HG02840 (cell line): ENCODE measurements around the gene ZSCAN5A.
"Not testable (repeated sequence)": the region's sequence is repeated elsewhere in the genome, so short reads cannot be mapped to it uniquely, and the experiment has no call there.

Source experiments
- ATAC-seq: cut with Tn5 transposase; IDR thresholded peaks from one replicate; pipeline ENCODE4 v1.9.1; 2021; ENCODE audit warnings: mild to moderate bottlenecking, moderate library complexity, moderate number of reproducible peaks; ENCODE audit not compliant: unreplicated experiment, low FRiP score

The ZSCAN5A gene

DNA sequence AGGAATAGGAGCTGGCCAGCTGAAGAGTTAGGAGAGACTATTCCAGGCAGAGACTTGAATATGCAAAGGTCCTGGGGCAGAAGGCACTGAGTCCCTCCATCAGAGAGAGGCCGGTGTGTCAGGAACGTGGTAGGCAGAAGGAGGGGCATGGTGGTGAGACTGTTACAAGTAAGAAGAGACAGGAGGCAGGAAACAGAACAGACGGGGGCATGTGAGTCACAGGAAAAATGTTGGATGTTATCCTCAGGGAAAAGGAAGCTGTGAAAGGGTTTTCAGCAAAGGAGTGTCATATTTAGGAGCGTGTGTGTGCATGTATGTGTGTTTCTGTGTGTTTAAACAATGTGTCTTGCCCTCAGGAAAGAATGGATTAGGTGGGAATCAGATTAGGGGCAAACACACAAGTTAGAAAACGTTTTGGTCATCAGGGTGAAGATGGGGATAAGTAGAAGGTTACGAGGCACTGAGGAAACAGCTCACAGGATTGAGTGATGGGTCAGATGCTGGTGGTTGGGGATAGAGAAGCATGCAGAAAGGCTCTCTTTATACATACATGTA lies 41.0 kb downstream of the ZSCAN5A start:
- ATAC-seq, result no peak

- ATAC-seq, result no peak
Observed at GRCh38 chr19:56272161-56272798, 42.4 kb downstream of the ZSCAN5A start, which contains the start of gene EDDM13. EDDM13 (plus strand) TSS chr19:56272748; CDS start chr19:56272835, 87 bp downstream.

DNA sequence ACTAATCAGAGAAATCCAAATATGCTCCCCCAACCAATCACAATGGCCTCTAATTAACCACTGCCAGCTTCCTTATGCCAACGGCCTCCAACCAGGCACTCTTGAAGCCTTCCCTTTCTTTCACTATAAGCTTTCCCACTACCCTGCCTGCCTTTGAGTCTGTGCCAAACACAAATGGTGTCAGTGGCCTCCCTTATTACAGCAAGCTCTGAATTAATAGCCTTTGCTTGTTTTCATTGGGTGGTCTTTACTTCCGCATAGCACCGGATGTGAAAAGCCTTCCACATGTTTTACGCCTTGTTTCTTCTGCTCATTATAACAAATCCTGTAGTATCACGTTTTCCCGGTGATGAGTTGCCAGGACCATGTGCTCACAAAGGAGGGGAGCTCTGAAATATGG lies 43.5 kb downstream of the ZSCAN5A start:
- no peak for ATAC-seq

- no peak for ATAC-seq
Observed at GRCh38 chr19:56270676-56271075, 44.0 kb downstream of the ZSCAN5A start.

DNA sequence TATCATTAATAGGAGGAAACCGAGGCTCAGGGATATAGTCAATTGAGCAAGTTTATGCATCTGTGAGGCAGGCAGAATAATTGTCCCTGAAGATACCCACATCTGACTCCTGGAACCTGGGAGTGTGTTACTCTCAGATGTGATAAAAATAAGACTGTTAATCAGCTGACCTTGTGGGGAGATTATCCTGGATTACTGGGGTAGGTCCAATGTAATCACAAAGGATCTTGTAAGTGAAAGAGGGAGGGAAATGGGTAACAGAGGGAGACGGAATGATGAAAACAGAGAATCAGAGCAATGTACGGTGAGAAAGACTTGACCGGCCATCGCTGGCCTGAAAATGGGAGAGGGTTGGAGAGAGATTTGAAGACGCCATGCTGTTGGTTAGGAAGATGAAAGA lies 45.3 kb downstream of the ZSCAN5A start:
- ATAC-seq, result no peak

GRCh38 chr19:56266051-56266450 lies 48.6 kb downstream of the ZSCAN5A start:
- no peak for ATAC-seq

DNA sequence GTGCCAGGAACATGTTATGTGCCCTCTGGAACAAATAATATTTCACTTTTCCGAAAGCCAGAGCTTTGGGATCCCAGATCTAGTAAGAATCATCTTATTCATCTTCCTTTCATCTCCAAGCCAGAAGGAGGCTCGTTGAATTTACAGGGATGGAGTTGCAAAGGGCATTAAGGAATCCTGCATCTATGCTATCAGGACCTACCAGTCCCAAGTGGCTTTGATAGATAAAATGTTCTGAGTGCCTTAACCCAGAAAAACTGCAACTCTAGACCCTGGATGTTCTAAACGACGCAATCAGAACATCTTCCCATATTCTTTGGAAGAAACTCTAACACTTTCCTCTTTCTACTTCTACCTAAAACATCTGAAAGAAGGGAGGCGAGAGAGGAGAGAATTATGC lies 51.3 kb downstream of the ZSCAN5A start:
- no peak for ATAC-seq

GRCh38 chr19:56261932-56262331 lies 52.7 kb downstream of the ZSCAN5A start:
- not testable (repeated sequence) for ATAC-seq

GRCh38 chr19:56261145-56261544 lies 53.5 kb downstream of the ZSCAN5A start:
- no peak for ATAC-seq

DNA sequence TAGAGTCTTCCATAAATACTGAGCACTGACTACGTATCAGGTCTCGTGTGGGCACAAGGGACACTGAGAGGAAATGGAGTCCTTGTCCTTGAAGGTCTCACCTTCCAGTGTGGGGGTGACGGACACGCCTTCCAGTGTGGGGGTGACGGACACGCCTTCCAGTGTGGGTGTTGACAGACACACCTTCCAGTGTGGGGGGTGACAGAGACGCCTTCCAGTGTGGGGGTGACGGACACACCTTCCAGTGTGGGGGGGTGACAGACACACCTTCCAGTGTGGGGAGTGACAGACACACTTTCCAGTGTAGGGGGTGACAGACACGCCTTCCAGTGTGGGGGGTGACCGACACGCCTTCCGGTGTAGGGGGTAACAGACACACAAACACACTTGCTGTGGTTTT lies 56.4 kb downstream of the ZSCAN5A start:
- no peak for ATAC-seq

GRCh38 chr19:56253737-56254136 lies 60.9 kb downstream of the ZSCAN5A start:
- ATAC-seq, result no peak

- no peak for ATAC-seq
Observed at GRCh38 chr19:56252699-56253422, 61.8 kb downstream of the ZSCAN5A start.

- not testable (repeated sequence) for ATAC-seq
Observed at GRCh38 chr19:56248736-56249338, 65.8 kb downstream of the ZSCAN5A start.

DNA sequence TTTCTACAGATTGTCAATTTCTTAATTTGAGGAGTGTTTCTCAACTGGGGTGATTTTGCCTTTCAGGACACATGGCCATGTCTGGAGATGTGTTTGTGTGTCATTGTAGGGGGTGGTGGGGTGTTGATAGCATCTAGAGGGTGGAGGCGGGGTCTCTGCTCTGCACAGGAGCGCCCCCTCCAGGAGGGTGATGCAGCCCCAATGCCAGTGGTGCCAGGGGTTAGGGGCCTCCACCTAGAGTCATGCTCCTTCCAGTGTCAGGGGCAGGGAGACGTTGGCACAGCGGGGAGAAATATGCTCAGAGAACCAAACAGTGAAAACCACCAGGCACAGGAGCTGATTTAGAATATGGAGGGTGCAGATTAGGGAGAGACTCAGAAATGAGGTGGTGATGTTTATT lies 68.9 kb downstream of the ZSCAN5A start:
- ATAC-seq, result not testable (repeated sequence)

GRCh38 chr19:56245121-56245740 lies 69.4 kb downstream of the ZSCAN5A start:
- ATAC-seq, result no peak

DNA sequence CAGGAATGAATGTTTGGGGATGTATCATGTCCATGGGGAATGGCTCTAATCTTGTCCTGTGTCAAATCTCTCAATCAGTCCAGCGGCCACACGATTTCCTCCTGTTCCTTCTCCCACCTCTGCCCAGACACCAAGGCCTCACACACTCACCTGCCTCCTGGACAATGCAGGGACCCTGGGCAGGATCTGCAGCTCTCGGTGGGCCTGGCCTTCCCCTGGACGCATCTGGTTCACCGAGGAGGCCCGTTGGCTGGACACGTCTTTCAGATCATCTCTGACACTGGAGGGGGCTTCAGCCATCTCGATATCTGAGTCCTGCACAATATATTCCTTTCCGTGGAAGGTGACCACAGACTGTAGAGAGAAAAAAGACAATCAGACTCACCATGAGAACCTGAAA lies 91.2 kb downstream of the ZSCAN5A start:
- no peak for ATAC-seq

GRCh38 chr19:56222901-56223300 lies 91.7 kb downstream of the ZSCAN5A start:
- ATAC-seq, result no peak

DNA sequence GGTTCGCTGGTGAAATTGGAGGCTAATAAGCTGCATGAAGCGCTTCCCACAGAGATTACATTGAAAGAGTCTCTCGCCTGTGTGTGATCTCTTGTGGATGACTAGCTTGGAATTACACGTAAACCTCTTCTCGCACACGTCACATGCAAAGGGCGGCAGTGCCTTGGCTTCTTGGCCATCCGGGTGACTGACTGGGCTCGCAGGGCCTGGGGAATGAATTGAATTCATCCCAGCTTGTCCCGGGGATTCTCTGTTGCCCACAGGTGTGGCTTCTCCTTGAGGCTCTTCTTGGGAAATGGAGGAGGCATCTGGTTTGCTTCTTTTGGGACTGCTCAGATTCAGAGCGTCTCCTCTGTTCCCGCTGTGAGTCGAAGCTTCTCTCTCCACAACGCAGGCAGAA lies 92.8 kb downstream of the ZSCAN5A start:
- ATAC-seq, result no peak

DNA sequence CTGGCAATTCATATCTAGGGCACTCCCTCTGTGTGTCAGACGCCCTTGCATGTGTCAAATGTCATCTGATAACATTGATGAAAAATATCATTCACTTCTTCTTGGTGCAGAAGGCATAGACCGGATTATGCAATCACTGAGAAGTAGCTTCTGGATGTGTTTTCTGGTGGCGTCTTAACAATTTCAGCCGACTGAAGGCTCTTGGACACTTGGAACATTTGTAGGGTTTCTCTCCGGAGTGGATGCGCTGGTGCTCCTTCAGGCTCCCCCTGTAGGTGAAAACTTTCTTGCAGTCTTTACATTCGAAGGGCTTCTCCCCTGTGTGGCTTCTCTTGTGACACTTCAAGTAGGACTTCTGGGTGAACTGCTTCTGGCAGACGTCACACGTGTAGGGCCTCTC lies 93.2 kb downstream of the ZSCAN5A start:
- not testable (repeated sequence) for ATAC-seq

DNA sequence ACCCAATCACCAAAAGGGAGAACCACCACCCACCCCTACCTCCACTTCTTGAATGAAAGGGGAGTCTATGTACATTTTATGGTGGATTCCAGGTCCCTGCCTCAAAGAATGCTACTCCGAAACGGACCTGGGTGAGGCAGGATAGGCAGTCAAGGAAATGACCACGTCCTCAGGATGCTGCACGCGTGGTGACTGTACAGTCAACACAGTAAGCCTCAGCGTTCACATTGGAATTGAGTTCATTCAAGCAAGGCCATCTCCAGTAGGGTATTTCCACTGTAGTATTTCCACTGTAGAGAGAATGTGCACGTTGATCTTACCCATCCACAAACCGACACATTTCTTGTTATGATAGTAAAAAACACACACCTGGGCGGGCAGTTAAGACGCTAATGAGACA lies 95.7 kb downstream of the ZSCAN5A start:
- ATAC-seq, result no peak
